AML-193 (cell line): ENCODE results near the gene RAD51B.
"Not testable (repeated sequence)": the region's sequence is repeated elsewhere in the genome, so short reads cannot be mapped to it uniquely, and the experiment has no call there.

Experiments used
- DNase-seq, 2 experiments: peaks; one replicate each; lab custom pipeline; 2025; lab: John Stamatoyannopoulos, UW

RAD51B gene

DNA sequence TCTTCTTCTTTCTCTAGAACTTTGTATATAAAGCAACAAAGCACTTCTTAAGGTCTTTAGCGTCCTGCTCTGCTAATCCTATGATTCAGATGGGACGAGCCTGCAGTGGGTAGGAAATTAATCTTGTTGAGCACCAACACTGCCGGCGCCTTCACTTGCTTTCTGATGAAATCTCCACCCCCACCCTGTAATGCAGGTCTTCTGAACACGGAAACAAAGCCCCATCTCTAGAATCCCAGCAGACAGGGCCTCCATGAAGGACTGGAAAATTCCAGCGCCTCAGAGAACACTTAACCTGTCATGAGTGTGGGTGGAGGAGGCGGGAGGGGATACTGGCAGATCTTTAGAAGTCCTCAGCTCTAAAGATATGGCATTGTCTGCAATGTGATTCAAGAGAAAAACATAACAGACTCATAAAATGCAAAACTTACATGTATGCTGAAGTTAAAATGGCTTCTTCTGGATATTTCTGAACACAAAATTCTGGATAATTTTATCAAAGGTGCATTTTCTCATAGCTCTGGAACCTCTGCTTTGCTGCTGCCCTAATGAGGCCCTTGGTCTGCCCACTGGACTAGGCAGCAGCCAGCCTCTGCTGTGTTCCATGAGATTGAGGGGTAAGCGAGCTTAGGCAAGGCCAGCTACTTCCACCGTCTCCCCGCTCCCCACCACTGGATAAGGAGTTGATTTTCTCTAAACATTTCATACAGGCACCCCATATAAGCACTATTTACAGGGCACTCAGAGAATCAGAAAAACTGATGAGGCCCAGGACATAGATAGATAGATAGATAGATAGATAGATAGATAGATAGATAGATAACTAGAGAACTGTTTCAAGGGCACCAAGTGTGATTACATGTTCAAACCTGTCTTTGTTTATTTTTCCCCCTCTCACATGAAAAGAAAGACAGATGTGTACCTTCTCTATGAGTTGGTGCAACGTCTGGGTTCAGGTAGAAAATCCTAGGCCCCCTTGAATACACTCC lies 930.2 kb downstream of the RAD51B start:
- no peak for DNase-seq

GRCh38 chr14:68752271-68753006 lies 932.9 kb downstream of the RAD51B start:
- no peak for DNase-seq

DNA sequence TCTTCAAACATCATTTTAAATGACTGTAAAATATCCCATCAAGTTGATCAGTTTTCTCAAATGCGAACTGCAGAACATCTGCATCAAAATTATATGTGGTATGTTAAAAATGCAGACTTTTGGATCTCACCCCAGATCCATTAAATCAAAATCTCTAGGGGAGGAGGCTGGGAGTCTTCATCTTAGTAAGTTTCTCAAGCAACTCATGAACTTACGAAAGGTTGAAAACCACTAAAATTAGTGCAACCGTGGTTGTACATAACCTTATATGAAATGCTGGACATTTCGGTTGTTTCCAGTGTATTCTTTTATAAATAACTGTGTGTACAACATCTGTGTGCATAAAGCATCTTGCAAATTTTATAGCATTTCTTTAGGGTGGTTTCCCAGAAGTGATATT lies 934.1 kb downstream of the RAD51B start:
- DNase-seq = no peak

GRCh38 chr14:68755016-68755353 lies 935.4 kb downstream of the RAD51B start:
- no peak for DNase-seq

GRCh38 chr14:68756000-68756481 lies 936.5 kb downstream of the RAD51B start:
- DNase-seq = no peak

- DNase-seq = no peak
These were observed 937.2 kb downstream of the RAD51B start for GRCh38 chr14:68756734-68757133.

GRCh38 chr14:68757618-68758081 lies 938.1 kb downstream of the RAD51B start:
- DNase-seq = peak; percentile 37 to 52

GRCh38 chr14:68758301-68758700 lies 938.7 kb downstream of the RAD51B start:
- DNase-seq = no peak

- DNase-seq = no peak
These were observed 939.5 kb downstream of the RAD51B start for GRCh38 chr14:68759017-68759560.

DNA sequence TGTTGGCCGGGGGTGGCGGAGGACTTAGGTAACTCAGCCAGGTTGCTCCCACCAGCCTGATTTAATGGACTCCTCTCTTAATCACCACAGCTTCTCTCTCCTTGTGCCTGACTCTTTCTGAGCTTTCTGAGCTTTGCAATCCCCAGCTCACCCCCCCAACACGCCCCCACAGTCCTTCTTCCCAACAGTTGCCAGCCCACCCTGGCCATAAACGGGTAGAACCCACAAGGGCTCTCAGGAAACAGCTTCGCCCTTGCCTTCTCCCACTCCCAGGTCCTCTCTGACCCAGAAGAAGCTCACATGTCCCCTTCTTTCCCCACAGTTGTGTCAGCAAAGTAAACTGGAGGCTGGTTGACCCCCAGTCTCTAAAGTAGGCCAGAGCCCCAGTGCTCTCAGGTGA lies 940.4 kb downstream of the RAD51B start:
- no peak for DNase-seq

DNA sequence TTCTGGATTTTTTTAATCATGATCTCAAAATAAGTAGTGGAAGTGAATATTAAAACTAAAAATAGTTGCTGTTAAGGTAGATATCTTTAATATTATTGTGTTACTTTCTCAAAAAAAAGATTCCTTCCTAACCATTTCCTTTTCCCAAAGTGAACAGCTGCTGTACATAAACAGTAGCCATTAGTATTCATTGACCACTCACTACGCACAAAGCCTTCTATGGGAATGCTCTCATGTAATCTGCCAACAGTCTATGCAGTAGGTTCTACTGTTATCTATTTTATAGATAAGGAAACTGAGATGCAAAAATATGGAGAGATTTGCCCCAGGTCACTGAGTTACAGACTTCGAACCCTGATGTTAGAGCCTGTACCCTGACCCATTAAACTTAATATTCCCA lies 941.2 kb downstream of the RAD51B start:
- DNase-seq = no peak

DNA sequence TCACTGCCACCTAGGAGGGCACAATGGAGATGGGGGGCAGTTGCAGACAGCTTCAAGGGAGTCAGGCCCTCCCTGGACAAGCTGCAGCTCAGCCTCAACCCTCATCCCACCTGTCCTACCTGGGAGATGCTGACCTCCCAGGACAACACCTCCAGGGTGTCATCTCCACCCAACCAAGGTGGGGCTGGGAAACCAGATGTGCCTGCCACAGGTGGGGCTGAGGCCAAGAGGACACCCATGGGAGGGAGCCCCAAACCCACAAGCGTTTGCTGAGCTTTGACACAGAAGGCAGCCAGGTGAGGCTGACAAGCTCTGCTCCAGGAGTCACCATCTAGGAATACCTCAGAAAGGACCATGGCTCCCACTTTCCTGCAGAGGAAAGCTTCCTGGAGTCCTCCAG lies 941.8 kb downstream of the RAD51B start:
- DNase-seq = no peak

DNA sequence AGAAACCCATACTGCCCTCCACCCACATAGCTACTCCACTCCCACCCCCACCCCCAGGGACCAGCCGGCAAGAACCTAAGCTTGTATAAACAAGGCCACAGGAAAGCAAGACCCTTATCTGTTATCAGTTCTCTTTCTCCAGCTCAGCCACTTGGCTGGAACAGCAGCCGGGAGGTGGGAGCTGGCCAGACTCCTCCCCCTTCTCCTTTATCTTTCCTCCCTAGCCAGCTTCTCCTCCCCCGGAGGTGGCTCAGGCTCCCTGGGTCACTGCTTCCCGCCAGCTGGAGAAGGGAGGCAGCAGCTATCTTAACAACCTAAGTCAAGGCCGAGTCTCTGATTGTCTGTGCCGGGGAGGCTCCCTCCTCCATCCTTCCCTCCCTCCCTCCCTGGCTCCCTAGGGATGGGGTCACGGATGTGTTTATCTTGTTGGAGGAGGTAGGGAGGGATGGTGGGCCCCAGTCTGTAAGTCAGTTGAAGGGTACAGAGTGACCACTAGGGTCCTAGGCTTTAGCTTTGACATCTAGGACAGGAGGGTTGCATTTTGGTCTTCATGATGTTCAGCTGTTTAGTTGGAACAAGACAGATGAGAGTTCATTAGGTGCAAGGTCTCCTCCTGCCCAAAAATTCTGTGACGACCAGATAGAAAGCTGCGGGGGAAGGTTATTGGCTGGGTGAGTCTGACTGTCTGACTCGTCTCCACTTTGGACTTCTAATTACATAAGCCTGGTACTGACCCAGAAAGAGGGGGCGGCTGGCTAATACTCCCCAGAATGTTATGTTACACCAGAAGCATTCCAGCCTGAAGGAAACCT lies 943.6 kb downstream of the RAD51B start:
- no peak for DNase-seq

GRCh38 chr14:68763843-68764242 lies 944.3 kb downstream of the RAD51B start:
- DNase-seq = not testable (repeated sequence)

GRCh38 chr14:68766299-68767247 lies 947.0 kb downstream of the RAD51B start:
- no peak for DNase-seq

GRCh38 chr14:68767248-68767645 lies 947.7 kb downstream of the RAD51B start:
- no peak for DNase-seq

GRCh38 chr14:68768316-68768715 lies 948.7 kb downstream of the RAD51B start:
- DNase-seq = no peak

GRCh38 chr14:68770051-68770450 lies 950.5 kb downstream of the RAD51B start:
- no peak for DNase-seq

- no peak for DNase-seq
These were observed 951.1 kb downstream of the RAD51B start for GRCh38 chr14:68770553-68771286.

DNA sequence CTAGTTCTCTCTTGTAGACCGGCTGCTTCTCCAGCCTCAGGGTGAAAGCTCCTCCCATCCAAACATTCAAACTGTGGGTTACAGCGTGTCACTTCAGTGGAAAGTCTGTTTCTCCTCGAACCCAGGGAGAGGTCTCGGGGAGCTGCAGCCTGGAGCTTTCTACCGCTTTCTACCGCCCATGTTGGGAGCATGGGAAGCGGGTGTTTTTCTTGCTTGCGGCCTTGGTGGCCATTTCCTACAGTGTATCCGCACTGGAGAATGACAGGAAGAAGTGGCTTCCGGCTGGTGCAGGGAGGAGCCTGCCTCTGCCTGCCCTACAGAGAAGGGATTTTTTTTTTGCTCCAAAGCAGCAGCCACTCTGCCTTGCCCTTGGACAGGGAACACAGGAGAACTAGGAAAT lies 952.1 kb downstream of the RAD51B start:
- DNase-seq = no peak
